H9 (cell line): ENCODE results near the gene TTC27. TPM values are rescaled to one million over a fixed set of nuclear protein-coding genes. Genes with fewer than 3 reads are reported as not detected.
"Not testable (repeated sequence)": the region's sequence is repeated elsewhere in the genome, so short reads cannot be mapped to it uniquely, and the experiment has no call there.

Source experiments
- DNase-seq: peaks from one replicate; pipeline ENCODE4 v3.0.0-alpha.2; 2017
- H2AFZ ChIP-seq: one replicate; pipeline ENCODE4 v1.6.1; 2013; ENCODE audit warnings: mild to moderate bottlenecking, low read length, control low read depth, moderate library complexity
- H2AK5ac ChIP-seq: 2 replicates; pipeline ENCODE4 v1.6.1; 2013; ENCODE audit warnings: low read length, control low read depth, mixed read lengths; ENCODE audit not compliant: insufficient read length
- H2BK120ac ChIP-seq: one replicate; pipeline ENCODE4 v1.6.1; 2013; ENCODE audit warnings: low read depth, mild to moderate bottlenecking, low read length, control low read depth, inconsistent platforms; ENCODE audit not compliant: poor library complexity, severe bottlenecking
- H2BK12ac ChIP-seq: 2 replicates; pipeline ENCODE4 v1.6.1; 2013; ENCODE audit warnings: low read length, control low read depth, mixed read lengths, low read depth; ENCODE audit not compliant: insufficient read length
- H2BK15ac ChIP-seq: 2 replicates; pipeline ENCODE4 v1.6.1; 2013; ENCODE audit warnings: low read depth, low read length, control low read depth
- H2BK20ac ChIP-seq: one replicate; pipeline ENCODE4 v1.6.1; 2013; ENCODE audit warnings: low read depth, mild to moderate bottlenecking, low read length, control low read depth, inconsistent platforms; ENCODE audit not compliant: poor library complexity, severe bottlenecking
- H2BK5ac ChIP-seq: 2 replicates; pipeline ENCODE4 v1.6.1; 2013; ENCODE audit warnings: low read length, control low read depth, mixed read lengths; ENCODE audit not compliant: insufficient read length
- H3K14ac ChIP-seq: 2 replicates; pipeline ENCODE4 v1.6.1; 2013; ENCODE audit warnings: low read length, control low read depth; ENCODE audit not compliant: insufficient read depth
- H3K18ac ChIP-seq: 2 replicates; pipeline ENCODE4 v1.6.1; 2013; ENCODE audit warnings: low read depth, mild to moderate bottlenecking, mixed read lengths, low read length, control low read depth; ENCODE audit not compliant: insufficient read length
- H3K23ac ChIP-seq: 2 replicates; pipeline ENCODE4 v1.6.1; 2013; ENCODE audit warnings: low read length, control low read depth, mixed read lengths, low read depth; ENCODE audit not compliant: insufficient read length
- H3K23me2 ChIP-seq: 2 replicates; pipeline ENCODE4 v1.6.1; 2013; ENCODE audit warnings: low read depth, mild to moderate bottlenecking, mixed read lengths, low read length, control low read depth; ENCODE audit not compliant: insufficient read length, poor library complexity, severe bottlenecking
- H3K27ac ChIP-seq: 2 replicates; pipeline ENCODE4 v1.5.1; 2013; ENCODE audit warnings: low read length, control low read depth, mixed read lengths, low read depth; ENCODE audit not compliant: insufficient read length
- H3K27me3 ChIP-seq: 2 replicates; pipeline ENCODE4 v1.6.1; 2013; ENCODE audit warnings: low read length, control low read depth, inconsistent platforms; ENCODE audit not compliant: insufficient read depth
- H3K4ac ChIP-seq: 2 replicates; pipeline ENCODE4 v1.6.1; 2013; ENCODE audit warnings: low read depth, mild to moderate bottlenecking, control low read depth, inconsistent platforms, low read length, moderate library complexity
- H3K4me1 ChIP-seq: 2 replicates; pipeline ENCODE4 v1.6.1; 2013; ENCODE audit warnings: low read length, control low read depth, inconsistent platforms; ENCODE audit not compliant: insufficient read depth
- H3K4me2 ChIP-seq: 2 replicates; pipeline ENCODE4 v1.6.1; 2013; ENCODE audit warnings: low read length, control low read depth, mixed read lengths; ENCODE audit not compliant: insufficient read length, insufficient read depth
- H3K56ac ChIP-seq: 2 replicates; pipeline ENCODE4 v1.6.1; 2013; ENCODE audit warnings: low read depth, mild to moderate bottlenecking, mixed read lengths, low read length, control low read depth; ENCODE audit not compliant: insufficient read length
- H3K79me1 ChIP-seq: 2 replicates; pipeline ENCODE4 v1.6.1; 2013; ENCODE audit warnings: low read depth, mild to moderate bottlenecking, moderate library complexity, low read length, control low read depth, inconsistent platforms; ENCODE audit not compliant: insufficient read depth, poor library complexity, severe bottlenecking
- H3K79me2 ChIP-seq: 2 replicates; pipeline ENCODE4 v1.6.1; 2013; ENCODE audit warnings: low read length, control low read depth, inconsistent platforms; ENCODE audit not compliant: insufficient read depth
- H3K9ac ChIP-seq: 2 replicates; pipeline ENCODE4 v1.6.1; 2013; ENCODE audit warnings: low read length, control low read depth, mixed read lengths; ENCODE audit not compliant: insufficient read length; ENCODE audit errors: extremely low read depth
- H3K9me3 ChIP-seq: one replicate; pipeline ENCODE4 v1.6.1; 2013; ENCODE audit warnings: low read depth, low read length, inconsistent platforms; ENCODE audit not compliant: control insufficient read depth
- H3T11ph ChIP-seq: one replicate; pipeline ENCODE4 v1.6.1; 2013; ENCODE audit warnings: mild to moderate bottlenecking, low read length, control low read depth, inconsistent platforms
- H4K20me1 ChIP-seq: one replicate; pipeline ENCODE4 v1.6.1; 2013; ENCODE audit not compliant: control insufficient read depth, insufficient read length, insufficient read depth
- H4K5ac ChIP-seq: 2 replicates; pipeline ENCODE4 v1.6.1; 2013; ENCODE audit warnings: low read depth, mild to moderate bottlenecking, mixed read lengths, low read length, control low read depth; ENCODE audit not compliant: insufficient read length
- H4K8ac ChIP-seq: replicated peaks from 2 replicates; pipeline ENCODE4 v1.6.1; 2013; ENCODE audit warnings: low read length, control low read depth, mixed read lengths, low read depth; ENCODE audit not compliant: insufficient read length
- H4K91ac ChIP-seq: 2 replicates; pipeline ENCODE4 v1.6.1; 2013; ENCODE audit warnings: low read depth, mild to moderate bottlenecking, moderate library complexity, mixed read lengths, low read length, control low read depth; ENCODE audit not compliant: insufficient read length
- H3K27ac Mint-ChIP-seq, 3 experiments: 2 replicates in 2 of 3; 3 replicates in 1 of 3; pipeline ENCODE4 v1.8.0; 2020 to 2021; ENCODE audit warnings: mixed read lengths in 3 of 3, mild to moderate bottlenecking in 1 of 3, moderate library complexity in 1 of 3
- H3K27me3 Mint-ChIP-seq: 2 replicates; pipeline ENCODE4 v1.8.0; 2021; ENCODE audit warnings: low read depth, mild to moderate bottlenecking, moderate library complexity, mixed read lengths
- H3K36me3 Mint-ChIP-seq, 3 experiments: 2 replicates in 2 of 3; 3 replicates in 1 of 3; pipeline ENCODE4 v1.8.0; 2020 to 2021; ENCODE audit warnings: low read depth in 3 of 3, mixed read lengths in 3 of 3; ENCODE audit not compliant: insufficient read depth in 1 of 3
- H3K4me1 Mint-ChIP-seq, 2 experiments: 2 replicates each; pipeline ENCODE4 v1.8.0; 2020; ENCODE audit warnings: mixed read lengths in 2 of 2
- H3K4me3 Mint-ChIP-seq, 2 experiments: 2 replicates in 1 of 2; 3 replicates in 1 of 2; pipeline ENCODE4 v1.8.0; 2020 to 2021; ENCODE audit warnings: mild to moderate bottlenecking in 2 of 2, mixed read lengths in 2 of 2, moderate library complexity in 1 of 2
- H3K9me3 Mint-ChIP-seq, 2 experiments: 2 replicates in 1 of 2; 3 replicates in 1 of 2; pipeline ENCODE4 v1.8.0; 2020; ENCODE audit warnings: mild to moderate bottlenecking in 2 of 2, mixed read lengths in 2 of 2, moderate library complexity in 1 of 2
- CTCF ChIP-seq: fragments of 200-600 bp; sonication (generic); conservative IDR thresholded peaks from 3 replicates; pipeline ENCODE4 v1.8.0; 2021; ENCODE audit warnings: antibody characterized with exemption, mild to moderate bottlenecking
- WGBS: extraction: QIAGEN DNeasy Blood & Tissue Kit; methylation state at CpG from one replicate; pipeline ENCODE4 v1.1.7; 2013; ENCODE audit warnings: missing lambda C conversion rate, low lambda C conversion rate, mixed read lengths; ENCODE audit not compliant: insufficient read length; ENCODE audit errors: extremely low coverage; 5-methylcytosine and 5-hydroxymethylcytosine counted together
- total RNA-seq: library from RNA; stranded (reverse); gene quantifications from 2 replicates; pipeline ENCODE4 v1.2.1, GENCODE V29; 2021

The TTC27 gene
- total RNA-seq, 1 experiment from 2014 or later, result 26.0 TPM

- Histone ChIP-seq H2AK5ac (no peak overlapping the region), H4K91ac (no peak overlapping the region), H3K4ac (no peak overlapping the region), H2BK12ac (no peak overlapping the region), H3K9me3 (no peaks in the 10 kb centered on the region), H4K20me1 (no peaks in the 10 kb centered on the region), H4K5ac (no peak overlapping the region), H3K4me1 (no peaks in the 10 kb centered on the region), H3K56ac (no peak overlapping the region), H3K14ac (no peak overlapping the region), H3K79me2 (no peaks in the 10 kb centered on the region), H3T11ph (no peak overlapping the region), H3K23ac (no peak overlapping the region), H2BK15ac (no peak overlapping the region), H2BK5ac (no peak overlapping the region), H3K9ac (no peak overlapping the region), H3K27me3 (no peaks in the 10 kb centered on the region), H2AFZ (no peak overlapping the region), H2BK20ac (no peak overlapping the region), H2BK120ac (no peak overlapping the region), H3K23me2 (no peaks in the 10 kb centered on the region), H3K18ac (no peak overlapping the region), H3K27ac (no peak overlapping the region), H3K4me2 (no peak overlapping the region), H3K79me1 (no peaks in the 10 kb centered on the region), H4K8ac (no peak overlapping the region)
- Mint-ChIP-seq H3K36me3 (no peaks in the 10 kb centered on the region), H3K4me3 (no peak overlapping the region), H3K4me1 (peaks cover 0 to 8% of the 10 kb centered on the region in 2 experiments; a peak in 2 of 4 replicates), H3K9me3 (peaks cover 2 to 3% of the 10 kb centered on the region in 2 experiments; a peak in 3 of 5 replicates), H3K27ac (peak overlapping the region in 1 of 3 experiments; percentile 28; a peak in 1 of 7 replicates), H3K27me3 (no peaks in the 10 kb centered on the region)
- no peak for DNase-seq
- WGBS, result no CpG with 5 or more reads among the region's 3 CpGs
- no peak for TF ChIP-seq CTCF
These were observed 237.7 kb downstream of the TTC27 start for GRCh38 chr2:32865399-32866068.

DNA sequence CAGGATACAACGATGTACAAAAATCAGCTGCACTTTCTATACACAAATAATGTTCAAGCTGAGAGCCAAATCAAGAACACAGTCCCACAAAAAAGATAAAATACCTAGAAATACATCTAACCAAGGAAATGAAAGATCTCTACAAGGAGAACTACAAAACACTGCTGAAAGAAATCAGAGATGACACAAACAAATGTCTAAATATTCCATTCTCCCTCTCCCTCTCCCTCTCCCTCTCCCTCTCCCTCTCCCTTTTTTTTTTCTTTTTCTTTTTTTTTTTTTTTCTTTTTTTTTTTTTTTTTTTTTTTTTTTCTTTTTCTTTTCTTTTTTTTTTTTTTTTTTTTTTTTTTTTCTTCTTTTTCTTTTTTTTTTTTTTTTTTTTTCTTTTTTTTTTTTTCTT is 238.6 kb downstream of the TTC27 start:
- not testable (repeated sequence) for H2AFZ ChIP-seq, H3K23ac ChIP-seq, H3K27ac Mint-ChIP-seq, H2AK5ac ChIP-seq, H3K4ac ChIP-seq, H3K79me1 ChIP-seq, H3K14ac ChIP-seq, H3T11ph ChIP-seq, H2BK15ac ChIP-seq, H3K27me3 ChIP-seq, H3K4me1 Mint-ChIP-seq, H3K56ac ChIP-seq, H3K4me1 ChIP-seq, H3K27ac ChIP-seq, H3K27me3 Mint-ChIP-seq, H3K4me3 Mint-ChIP-seq, H3K9ac ChIP-seq, H2BK12ac ChIP-seq, H4K8ac ChIP-seq, H2BK5ac ChIP-seq, H3K18ac ChIP-seq, H3K36me3 Mint-ChIP-seq, H4K20me1 ChIP-seq, H3K9me3 ChIP-seq, H4K91ac ChIP-seq, H2BK120ac ChIP-seq, H3K23me2 ChIP-seq, H4K5ac ChIP-seq, DNase-seq, H3K4me2 ChIP-seq, H3K9me3 Mint-ChIP-seq, H2BK20ac ChIP-seq, H3K79me2 ChIP-seq
- WGBS, result no CpG with 5 or more reads among the region's 1 CpG
